Measurements from ENCODE around the gene NACC2. TPM values are rescaled to one million over a fixed set of nuclear protein-coding genes. Genes with fewer than 3 reads are reported as not detected.

The NACC2 gene
- total and polyA plus RNA-seq, 9 of the 15 experiments (the other 6 are each of a cell fraction or from before 2014, with no cell fraction given), result 0.70 to 25.1 (median 5.6) TPM

- no peak for FAIRE-seq
- H3K27ac ChIP-seq (ENCODE audit: extremely low read depth, low read depth, low read length), result no peak overlapping the region
- H3K4me3 ChIP-seq, result no peak overlapping the region
- POLR2A ChIA-PET, result interaction anchor here (0.6 to 2.1 kb wide), 4 partner anchors 9 to 175 kb away, joined by 3 to 5 read pairs (median 4); no protein-coding TSS in a partner anchor
- no peak for DNase-seq (ENCODE audit: extremely low read depth in 1 of 4, low spot score in 3 of 4)
- 86% methylated on average over 18 of the region's 18 CpGs for WGBS (ENCODE audit: insufficient coverage, low coverage, missing lambda C conversion rate)
- peaks cover 20% of the 10 kb centered on the region; the same call in 1 of the 3 replicates for H3K36me3 ChIP-seq (ENCODE audit: control insufficient read depth, insufficient read depth, low read length)
- CTCF ChIA-PET (ENCODE audit: low intra/inter-chr PET ratio), result no interaction called here
- ATAC-seq, result no peak
- in situ Hi-C loops (cut with MboI), result loop anchor here (5.0 kb wide), 1 partner anchor 132 kb away; no protein-coding TSS in a partner anchor
- no peak overlapping the region for H3K4me2 ChIP-seq (ENCODE audit: insufficient read depth, low read length)
- H3K27me3 ChIP-seq (ENCODE audit: control insufficient read depth in 2 of 2, insufficient read depth in 2 of 2, low read length in 2 of 2), result no peaks in the 10 kb centered on the region
- H4K20me1 ChIP-seq (replicated peaks; ENCODE audit: control insufficient read depth, insufficient read depth, low read length), result no peaks in the 10 kb centered on the region
- no TSS peak for BruUV-seq (replicated peaks)
- peaks cover 23 to 84% of the 10 kb centered on the region in 2 experiments for H3K4me1 ChIP-seq (replicated peaks in 1 of 2; ENCODE audit: control insufficient read depth in 2 of 2, insufficient read depth in 2 of 2, low read length in 2 of 2)
- H3K79me2 ChIP-seq (ENCODE audit: control insufficient read depth, insufficient read depth, low read length), result peaks cover 26% of the 10 kb centered on the region
- TF ChIP-seq STAG1 (CRISPR knock-in tag; IDR thresholded peaks at IDR 0.05; ENCODE audit: borderline replicate concordance), result no peak
- no peak for TF ChIP-seq HDAC6 (IDR thresholded peaks at IDR 0.05; ENCODE audit: low read depth, low read length)
- TF ChIP-seq RBFOX2 (IDR thresholded peaks at IDR 0.05; ENCODE audit: low read depth, low read length), result peak; percentile 7; the same call in 1 of the 2 replicates
- no peak for TF ChIP-seq ZNF280A (IDR thresholded peaks at IDR 0.05; ENCODE audit: low read depth, partially characterized antibody)
- 0 out of 2 replicates have a peak, but pooled peaks have one; percentile 35 for TF ChIP-seq POLR2G (IDR thresholded peaks at IDR 0.05; ENCODE audit: low read depth, low read length)
- no peak for TF ChIP-seq HEY1 (CRISPR knock-in tag; IDR thresholded peaks at IDR 0.05; ENCODE audit: borderline replicate concordance)
- no peak for TF ChIP-seq ZNF696 (CRISPR knock-in tag; conservative IDR thresholded peaks at IDR 0.05)
- no peak for TF ChIP-seq ZNF79 (CRISPR knock-in tag; IDR thresholded peaks at IDR 0.05; ENCODE audit: low read depth)
- TF ChIP-seq FIP1L1 (IDR thresholded peaks at IDR 0.05; ENCODE audit: low read depth, low read length, poor library complexity, severe bottlenecking), result no peak
- no peak for TF ChIP-seq FOSL1 (tag; conservative IDR thresholded peaks at IDR 0.05)
- H3K9me3 ChIP-seq (replicated peaks; ENCODE audit: control insufficient read depth, insufficient read depth, low read depth, low read length), result no peaks in the 10 kb centered on the region
- peak overlapping the region in 1 of 2 experiments; percentile 74; a peak in 2 of 4 replicates for H3K9ac ChIP-seq (ENCODE audit: insufficient read depth in 1 of 2, low read depth in 2 of 2, low read length in 2 of 2)
- H2AFZ ChIP-seq (ENCODE audit: low read depth, low read length), result no peak overlapping the region
- intact Hi-C loops (cut with micrococcal nuclease), result no loop called here
- no peaks in the 10 kb centered on the region for H3K9me1 ChIP-seq (ENCODE audit: control insufficient read depth, insufficient read depth, low read length)
Measured at GRCh38 chr9:136114610-136115009, 19.5 kb upstream of the NACC2 start.

Data from K562 (cell line).